ENCODE results near the gene PPP1R27.
A peak's percentile ranks its signal among the peaks of the same experiment; 100 is the strongest.
"Not testable (repeated sequence)": the region's sequence is repeated elsewhere in the genome, so short reads cannot be mapped to it uniquely, and the experiment has no call there.

The PPP1R27 gene

GRCh38 chr17:81840826-81841778, 6.3 kb upstream of the PPP1R27 start:
- DNase-seq: no peak

- not testable (repeated sequence) for DNase-seq
Observed at GRCh38 chr17:81840059-81840458, 5.2 kb upstream of the PPP1R27 start.

GRCh38 chr17:81839301-81839700, 4.5 kb upstream of the PPP1R27 start:
- no peak for DNase-seq

- no peak for DNase-seq
Observed at GRCh38 chr17:81838753-81839255, 4.0 kb upstream of the PPP1R27 start.

GRCh38 chr17:81837641-81838040, 2.8 kb upstream of the PPP1R27 start:
- DNase-seq: no peak

- no peak for DNase-seq
Observed at GRCh38 chr17:81833921-81834830, 674 bp downstream of the PPP1R27 start.

- DNase-seq: peak; percentile 76
Observed at GRCh38 chr17:81833160-81833920, 1.5 kb downstream of the PPP1R27 start, which contains the start of gene MCRIP1. Gene MCRIP1, minus strand, starts transcription at chr17:81833291. Its CDS starts 8,785 bp downstream, at chr17:81824506.

GRCh38 chr17:81832608-81833159, 2.2 kb downstream of the PPP1R27 start:
- peak; percentile 76 for DNase-seq

GRCh38 chr17:81831957-81832607, 2.8 kb downstream of the PPP1R27 start:
- no peak for DNase-seq

GRCh38 chr17:81831563-81831956, 3.3 kb downstream of the PPP1R27 start:
- no peak for DNase-seq

GRCh38 chr17:81829858-81830257, 5.0 kb downstream of the PPP1R27 start:
- DNase-seq: no peak

GRCh38 chr17:81828656-81829055, 6.2 kb downstream of the PPP1R27 start:
- DNase-seq: no peak

GRCh38 chr17:81825841-81826466, 8.9 kb downstream of the PPP1R27 start:
- no peak for DNase-seq

- no peak for DNase-seq
Observed at GRCh38 chr17:81824595-81824994, 10.3 kb downstream of the PPP1R27 start.

- DNase-seq: no peak
Observed at GRCh38 chr17:81823820-81824550, 10.9 kb downstream of the PPP1R27 start.

GRCh38 chr17:81822996-81823819, 11.6 kb downstream of the PPP1R27 start:
- DNase-seq: no peak

GRCh38 chr17:81822312-81822637, 12.6 kb downstream of the PPP1R27 start:
- DNase-seq: no peak

- no peak for DNase-seq
Observed at GRCh38 chr17:81821603-81822311, 13.1 kb downstream of the PPP1R27 start.

GRCh38 chr17:81821147-81821546, 13.7 kb downstream of the PPP1R27 start:
- DNase-seq: no peak
